OCI-M1 (cell line): Measurements from ENCODE around the gene UTP11.
"Not testable (repeated sequence)": the region's sequence is repeated elsewhere in the genome, so short reads cannot be mapped to it uniquely, and the experiment has no call there.

Experiments
- DNase-seq: peaks from one replicate; lab custom pipeline; 2025; lab: John Stamatoyannopoulos, UW

Gene UTP11, protein sequence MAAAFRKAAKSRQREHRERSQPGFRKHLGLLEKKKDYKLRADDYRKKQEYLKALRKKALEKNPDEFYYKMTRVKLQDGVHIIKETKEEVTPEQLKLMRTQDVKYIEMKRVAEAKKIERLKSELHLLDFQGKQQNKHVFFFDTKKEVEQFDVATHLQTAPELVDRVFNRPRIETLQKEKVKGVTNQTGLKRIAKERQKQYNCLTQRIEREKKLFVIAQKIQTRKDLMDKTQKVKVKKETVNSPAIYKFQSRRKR

DNA sequence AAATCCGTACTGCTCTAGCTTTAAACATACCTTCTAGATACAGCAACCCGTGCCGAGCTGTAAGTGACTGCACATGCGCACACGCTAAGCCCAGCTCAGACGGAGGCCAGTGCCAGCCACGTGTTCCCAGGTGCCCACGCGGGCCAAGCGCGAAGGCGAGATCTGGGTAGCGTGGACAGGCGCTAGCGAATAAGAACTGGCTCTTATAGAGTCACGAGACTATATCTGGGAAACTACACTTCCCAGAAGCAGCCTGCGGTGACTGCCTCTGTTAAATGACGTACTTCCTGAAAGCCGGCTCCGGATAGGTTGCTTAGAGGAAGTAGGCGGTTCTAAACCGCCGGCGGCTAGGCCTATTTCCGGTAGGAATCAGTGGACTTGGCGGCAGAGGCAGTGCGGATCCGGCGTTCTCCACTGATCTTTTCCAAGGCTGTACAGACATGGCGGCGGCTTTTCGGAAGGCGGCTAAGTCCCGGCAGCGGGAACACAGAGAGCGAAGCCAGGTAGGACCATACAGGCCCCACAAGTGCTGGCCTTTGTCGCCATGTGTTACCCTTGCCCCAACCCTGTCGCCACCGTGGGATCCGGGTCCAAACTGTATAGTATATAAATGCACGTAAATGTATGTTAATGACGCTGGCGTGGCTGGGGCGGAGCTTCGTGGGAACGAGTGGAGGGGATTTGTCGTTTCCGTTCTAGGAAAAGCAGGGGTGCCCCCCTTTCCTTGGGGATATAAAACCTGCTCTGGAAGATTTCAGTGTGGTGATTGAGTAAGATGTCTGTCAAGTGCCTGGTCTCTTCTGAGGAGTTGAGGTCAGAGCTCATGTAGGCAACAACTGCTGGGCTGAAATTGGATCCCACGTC lies at the start of gene UTP11:
Gene UTP11, plus strand, starts transcription at position 372 of the 864 bp plus-strand sequence. Its CDS starts 69 bp downstream, at position 441.
- DNase-seq, result peak; percentile 99

DNA sequence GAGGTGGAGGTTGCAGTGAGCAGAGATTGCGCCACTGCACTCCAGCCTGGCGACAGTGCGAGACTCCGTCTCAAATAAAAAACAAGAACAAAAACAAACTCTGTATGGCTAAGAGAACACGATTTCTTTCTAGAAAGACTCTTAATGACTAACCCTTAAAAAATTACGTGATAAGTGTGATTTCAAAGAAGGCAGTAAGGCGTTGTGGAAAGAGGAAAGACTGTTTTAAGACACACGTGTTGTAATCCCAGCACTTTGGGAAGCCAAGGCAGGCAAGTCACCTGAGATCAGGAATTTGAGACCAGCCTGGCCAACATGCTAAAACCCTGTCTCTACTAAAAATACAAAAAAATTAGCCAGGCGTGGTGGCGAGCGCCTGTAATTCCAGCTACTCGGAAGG lies 48.4 kb upstream of the UTP11 start:
- DNase-seq, result not testable (repeated sequence)

DNA sequence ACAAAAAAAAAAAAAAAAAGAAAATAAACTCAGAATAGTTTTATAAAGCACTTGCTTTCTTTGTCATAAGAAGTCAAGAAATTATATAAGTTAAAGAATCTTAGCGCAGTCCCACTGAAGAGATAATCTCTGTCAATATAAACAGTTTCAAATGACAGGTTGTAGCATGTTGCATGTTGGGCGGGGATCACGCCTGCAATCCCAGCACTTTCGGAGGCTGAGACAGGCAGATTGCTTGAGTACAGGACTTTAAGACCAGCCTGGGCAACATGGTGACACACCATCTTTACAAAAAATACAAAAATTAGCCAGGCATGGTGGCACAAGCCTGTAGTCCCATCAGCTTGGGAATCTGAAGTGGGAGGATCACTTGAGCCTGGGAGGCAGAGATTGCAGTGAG lies 47.2 kb upstream of the UTP11 start:
- no peak for DNase-seq

DNA sequence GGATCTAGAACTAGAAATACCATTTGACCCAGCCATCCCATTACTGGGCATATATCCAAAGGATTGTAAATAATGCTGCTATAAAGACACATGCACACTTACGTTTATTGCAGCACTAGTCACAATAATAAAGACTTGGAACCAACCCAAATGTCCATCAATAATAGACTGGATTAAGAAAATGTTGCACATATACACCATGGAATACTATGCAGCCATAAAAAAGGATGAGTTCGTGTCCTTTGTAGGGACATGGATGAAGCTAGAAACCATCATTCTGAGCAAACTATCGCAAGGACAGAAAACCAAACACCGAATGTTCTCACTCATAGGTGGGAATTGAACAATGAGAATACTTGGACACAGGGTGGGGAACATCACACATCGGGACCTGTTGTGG lies 38.9 kb upstream of the UTP11 start:
- not testable (repeated sequence) for DNase-seq

DNA sequence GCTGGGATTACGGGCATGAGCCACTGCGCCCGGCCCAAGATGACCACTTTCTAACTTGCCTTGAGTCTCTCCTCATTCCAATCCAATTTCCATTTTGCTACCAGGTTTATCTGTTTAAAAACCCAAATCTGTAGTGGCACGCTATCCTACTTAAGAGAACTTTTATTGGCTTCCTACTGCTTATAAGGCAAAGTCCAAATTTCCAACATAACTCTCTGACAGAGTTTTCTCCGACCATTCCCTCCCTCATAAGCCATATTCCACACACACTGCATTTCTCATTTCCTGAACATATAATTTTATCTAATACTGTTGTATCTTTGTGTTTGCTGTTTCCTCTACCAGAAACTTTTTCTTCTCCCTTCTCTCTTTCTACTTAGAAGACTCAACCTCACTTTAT lies 38.0 kb upstream of the UTP11 start:
- no peak for DNase-seq

DNA sequence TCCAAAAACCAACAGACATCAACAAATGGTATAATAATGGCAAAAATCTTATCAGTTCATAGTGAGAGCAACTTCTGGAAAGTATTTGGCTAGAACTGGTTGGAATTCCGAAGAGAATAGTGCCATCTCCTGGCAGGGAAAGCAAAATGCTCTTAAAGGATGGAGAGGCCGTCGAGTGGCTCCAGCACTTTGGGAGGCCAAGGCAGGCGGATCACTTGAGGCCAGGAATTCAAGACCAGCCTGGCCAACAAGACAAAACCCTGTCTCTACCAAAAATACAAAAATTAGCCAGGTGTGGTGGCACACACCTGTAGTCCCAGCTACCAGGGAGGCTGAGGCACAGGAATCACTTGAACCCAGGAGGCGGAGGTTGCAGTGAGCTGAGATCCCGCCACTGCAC lies 37.5 kb upstream of the UTP11 start:
- DNase-seq, result peak; percentile 49

DNA sequence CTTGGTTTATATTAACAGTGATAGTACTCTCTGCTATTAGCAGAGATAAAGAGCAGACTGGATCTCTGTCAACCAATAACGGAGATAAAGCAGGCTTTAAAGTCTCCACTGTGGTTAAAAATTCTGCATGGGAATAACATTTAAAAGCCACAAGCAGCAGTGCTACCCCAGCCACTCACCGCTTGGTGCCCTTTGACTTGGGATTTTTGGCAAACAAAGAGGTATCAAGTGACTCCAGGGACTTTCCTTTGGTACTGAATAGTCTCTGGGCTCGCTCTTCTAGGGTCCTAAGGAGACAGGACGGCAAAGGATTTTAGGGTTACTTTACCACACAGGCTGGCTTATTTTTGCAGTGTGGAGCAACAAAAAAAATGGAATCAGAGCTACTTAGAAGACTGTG lies 34.0 kb upstream of the UTP11 start:
- no peak for DNase-seq

DNA sequence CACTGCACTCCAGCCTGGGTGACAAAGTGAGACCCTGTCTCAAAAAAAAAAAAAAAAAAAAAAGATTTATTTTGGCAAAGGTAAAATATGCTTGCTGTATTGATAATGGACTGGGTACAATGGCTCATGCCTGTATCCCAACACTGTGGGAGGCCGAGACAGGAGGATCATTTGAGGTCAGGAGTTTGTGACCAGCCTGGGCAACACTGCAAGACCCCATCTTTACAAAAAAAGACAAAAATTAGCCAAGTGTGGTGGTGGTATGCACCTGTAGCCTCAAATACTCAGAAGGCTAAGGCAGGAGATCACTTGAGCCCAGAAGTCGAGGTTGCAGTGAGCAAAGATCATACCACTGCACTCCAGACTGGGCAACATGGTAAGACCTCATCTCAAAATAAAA lies 29.0 kb upstream of the UTP11 start:
- DNase-seq, result no peak

DNA sequence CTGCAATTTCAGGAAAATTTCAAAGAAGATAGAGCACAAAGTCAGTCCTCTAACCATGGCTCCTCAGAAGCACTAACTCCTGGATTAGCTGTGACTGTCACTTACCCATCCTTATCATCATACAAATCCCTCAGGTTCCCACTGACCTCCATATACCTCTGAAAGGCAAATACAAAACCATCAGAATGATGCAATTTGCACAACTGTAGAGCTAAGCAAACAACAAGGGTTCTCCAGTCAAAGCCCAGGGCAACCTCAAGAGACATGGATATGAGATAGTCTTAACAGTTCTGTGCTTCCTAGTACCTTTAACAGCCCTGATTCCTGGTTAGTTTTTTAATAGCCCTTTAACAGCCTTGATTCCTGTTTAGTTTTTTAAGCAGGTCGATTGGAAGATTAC lies 24.9 kb upstream of the UTP11 start:
- DNase-seq, result no peak

DNA sequence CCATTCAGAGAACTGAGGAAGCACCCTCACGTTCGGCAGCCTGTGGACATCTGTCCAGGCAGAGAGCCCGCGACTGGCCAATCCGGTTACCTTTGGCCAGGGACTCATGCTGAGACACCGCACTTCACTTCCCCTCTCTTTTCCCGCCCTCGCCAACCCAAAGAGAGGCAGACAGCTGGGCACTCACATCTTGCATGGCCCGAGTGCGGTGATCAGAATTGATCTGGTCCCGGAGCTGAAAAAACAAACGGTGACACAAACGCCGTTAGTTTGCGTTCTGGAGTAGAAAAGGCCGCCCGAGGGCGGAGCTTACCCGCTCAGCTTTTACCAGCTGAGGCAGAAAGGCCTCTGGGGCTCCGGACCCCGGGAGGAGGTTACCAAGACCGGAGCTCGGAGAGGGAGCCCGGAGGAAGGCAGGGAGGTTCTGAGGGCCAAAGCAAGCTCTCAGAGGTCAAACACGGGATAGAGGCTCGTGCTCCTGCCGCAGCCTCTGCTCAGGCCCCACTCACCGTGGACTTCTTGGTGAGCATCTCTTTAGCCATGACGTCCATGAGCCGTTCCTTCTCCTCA lies 23.1 kb upstream of the UTP11 start:
- DNase-seq, result no peak

DNA sequence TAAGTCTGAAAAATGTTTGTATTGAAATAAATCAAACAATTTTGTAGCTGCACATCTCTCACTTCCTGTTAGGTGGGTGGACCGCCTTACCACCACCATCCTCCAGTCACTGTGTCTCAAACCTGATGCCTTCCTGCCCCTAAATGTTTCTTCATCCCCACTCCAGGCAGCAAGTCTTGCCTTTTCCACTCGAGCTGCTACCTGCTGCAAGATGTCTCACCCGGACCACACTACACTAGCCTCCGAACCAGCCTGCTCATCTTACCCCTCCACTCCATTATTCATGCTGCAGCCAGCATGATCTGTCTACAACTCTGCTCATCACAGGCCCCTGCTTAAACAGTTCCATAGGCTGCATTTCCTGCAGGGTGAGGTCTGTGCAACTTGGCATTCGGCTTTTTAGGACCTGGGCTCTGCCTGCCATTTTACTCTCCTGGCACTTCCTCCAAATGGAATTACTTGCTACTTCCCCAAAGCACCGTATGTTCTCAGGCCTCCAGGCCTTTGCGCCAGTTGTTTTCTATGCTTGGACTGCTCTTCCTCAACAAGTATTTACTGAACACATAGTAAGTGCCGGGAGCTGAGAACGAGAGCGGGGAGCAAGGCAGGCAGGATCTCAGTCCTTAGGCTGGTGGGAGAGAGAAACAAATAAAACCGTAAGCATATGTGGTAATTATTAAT lies 17.5 kb upstream of the UTP11 start:
- DNase-seq, result no peak

DNA sequence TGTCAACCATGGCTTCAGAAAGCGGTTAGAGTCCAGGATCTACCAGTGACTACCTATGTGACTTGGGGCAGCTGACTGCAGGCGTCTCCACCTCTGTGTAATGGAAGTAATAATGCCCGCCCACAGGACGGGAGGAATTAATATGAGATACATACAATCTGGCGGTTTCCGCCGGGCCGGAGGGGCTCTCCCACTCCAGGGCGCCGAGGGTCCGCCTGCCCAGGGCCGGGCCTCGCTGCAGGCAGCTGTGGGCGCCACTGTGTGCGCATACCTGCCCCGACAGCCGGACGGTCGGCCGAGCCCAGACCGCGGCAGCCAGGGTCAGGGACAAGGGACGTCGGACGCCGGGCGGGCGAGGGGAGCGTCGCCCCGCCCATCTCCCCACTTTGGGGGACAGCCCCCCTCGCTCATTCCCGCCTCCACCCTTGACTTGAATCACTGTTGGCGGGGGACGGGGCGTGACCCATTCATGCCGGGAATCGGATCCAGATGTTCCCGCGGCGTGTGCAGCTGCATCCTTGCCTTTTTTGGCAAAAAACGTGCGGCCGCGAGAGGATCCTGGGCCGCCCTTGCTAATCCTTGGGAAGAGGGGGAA lies 16.7 kb upstream of the UTP11 start:
- no peak for DNase-seq

DNA sequence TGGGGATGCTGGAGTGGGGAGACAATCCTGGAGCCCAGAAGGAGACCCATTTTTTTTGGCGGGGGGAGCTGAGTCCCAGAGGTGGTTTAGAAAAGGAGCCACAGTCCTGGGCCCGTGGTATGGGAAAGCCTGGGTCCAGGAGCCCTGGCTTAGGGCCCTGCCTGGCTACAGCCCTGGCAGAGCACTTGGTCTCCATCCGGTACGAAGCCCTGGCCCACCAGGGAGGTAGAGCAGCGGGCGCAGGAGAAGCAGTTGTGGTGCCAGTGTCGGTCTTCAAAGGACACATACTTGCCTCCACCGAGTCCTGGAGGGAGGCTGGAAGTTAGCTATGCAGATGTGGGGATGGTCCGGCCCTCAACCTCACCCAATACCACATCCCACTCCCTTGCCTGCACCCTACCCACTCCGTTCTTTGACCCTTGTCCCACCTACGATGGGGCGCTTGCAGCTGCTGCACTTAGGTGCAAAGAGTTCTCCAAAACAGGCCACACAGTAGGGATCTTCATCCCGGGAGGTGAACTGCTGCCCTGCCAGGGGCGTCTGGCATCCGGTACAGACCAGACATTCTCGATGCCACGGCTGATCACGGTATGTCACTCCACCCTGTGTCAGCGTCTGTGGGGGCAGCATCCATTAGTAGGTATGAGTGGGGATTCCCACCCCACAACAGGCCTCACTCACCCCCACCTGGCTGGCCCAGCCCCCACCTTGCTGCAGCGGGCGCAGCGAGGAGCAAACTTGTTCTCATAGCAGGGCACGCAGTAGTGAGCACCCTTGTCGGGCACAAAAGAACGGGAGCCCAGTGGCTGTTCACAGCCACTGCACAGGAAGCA lies 15.1 kb upstream of the UTP11 start:
- no peak for DNase-seq

DNA sequence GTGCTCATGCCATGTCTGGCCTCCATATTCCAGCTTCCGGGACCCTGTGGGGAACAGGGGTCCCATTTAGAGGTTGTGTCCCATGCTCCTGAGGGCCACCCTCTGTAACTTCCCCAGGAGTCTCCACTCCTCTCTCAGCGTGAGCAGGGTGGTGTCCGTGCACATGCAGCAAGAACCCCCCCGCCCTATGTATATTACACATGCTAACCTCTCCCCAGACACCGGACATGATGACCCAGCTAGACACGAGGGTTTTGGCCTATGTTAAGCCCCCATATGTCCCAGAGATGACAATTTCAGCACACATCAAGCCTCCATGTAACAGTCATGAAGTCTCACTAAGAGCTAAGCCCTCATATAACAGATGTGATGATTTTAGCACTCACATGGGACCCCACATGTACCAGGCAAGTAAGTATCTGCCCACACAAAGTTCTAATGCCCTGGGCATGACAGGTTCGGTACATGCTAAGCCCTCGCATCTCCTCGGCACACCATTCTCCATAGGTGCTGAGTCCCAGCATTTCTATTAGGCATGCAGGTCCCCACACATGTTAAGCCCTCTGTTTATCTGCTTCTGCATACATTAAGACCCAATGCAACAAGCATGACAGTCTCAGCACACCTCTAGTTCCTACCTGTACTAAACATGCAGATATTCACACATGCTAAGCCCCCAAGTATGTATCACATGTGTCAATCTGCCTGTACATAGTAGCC lies 14.3 kb upstream of the UTP11 start:
- no peak for DNase-seq

DNA sequence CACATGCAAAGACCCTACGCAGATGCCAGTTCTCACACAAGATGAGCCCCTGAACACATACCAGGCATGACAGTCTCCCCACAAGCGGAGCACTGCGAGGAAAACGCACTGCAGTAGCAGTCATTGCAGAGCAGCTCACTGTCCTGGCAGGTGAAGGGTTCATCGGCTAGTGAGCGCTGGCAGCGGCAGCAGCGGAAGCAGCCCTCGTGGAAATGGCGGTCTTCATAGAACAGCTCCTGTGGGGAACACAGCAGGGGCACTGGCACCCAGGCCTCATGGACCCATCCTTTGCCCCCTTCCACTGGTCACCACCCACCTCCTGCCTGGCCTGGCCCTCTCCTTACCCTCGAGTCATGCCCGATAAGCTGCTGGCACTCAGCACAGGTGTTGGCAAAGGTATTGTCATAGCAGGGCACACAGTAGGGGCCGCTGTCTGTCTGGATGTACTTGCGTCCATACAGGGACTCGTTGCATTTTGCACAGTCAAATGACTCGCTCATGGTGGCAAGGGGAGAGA lies 13.6 kb upstream of the UTP11 start:
- DNase-seq, result no peak

DNA sequence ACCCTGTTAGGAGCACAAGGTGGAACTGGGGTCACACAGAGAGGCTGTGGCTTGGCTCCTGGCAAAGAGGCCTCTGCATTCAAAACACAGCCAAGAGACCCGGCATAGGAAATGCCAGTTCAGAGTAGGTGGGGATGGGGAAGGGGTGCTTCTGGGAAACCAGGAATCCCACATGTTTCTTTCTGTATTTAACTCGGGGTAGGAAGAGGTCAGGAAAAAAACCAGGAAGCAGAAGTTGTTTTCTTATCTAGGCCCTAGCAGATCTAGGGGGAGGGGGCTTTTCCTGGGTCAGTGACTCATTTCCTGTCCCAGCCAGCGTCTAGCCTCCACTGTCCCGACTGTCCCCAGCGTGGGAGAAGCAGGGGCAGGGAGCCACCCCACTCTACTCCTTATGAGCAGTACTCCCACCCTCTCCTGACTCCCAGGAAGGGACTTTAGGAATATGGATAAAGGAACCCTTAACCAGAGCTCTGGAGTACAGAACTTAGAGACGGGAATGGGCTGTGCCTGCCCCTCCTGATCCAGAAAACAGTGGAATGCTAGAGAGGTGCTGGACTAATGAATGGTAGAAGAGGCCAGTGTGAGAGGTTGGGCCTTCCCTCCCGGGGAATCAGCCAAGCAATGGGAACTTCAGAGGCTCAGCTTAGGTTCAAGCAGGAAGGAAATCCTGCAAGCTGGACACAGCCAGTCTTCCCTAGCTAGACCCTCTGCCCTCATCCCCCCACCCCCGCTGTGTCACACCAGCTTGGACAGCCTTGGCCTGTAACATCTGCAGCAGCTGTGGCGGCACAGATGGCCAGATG lies 12.9 kb upstream of the UTP11 start:
- peak; percentile 93 for DNase-seq

DNA sequence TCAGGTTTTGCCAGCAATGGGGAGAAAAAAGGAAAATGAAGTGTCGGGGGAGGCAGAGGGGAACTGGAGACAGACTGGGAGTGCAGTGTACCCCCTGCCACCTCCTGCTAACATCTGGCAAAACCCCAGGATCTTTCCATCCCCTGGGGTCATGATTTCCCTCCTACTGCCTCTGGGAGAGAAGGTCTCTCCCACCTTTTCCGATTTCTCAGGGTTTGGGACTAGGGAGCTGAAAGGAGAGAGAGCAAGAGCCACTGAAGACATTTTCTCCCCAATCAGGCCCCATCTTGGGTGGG lies 12.4 kb upstream of the UTP11 start:
- DNase-seq, result no peak

DNA sequence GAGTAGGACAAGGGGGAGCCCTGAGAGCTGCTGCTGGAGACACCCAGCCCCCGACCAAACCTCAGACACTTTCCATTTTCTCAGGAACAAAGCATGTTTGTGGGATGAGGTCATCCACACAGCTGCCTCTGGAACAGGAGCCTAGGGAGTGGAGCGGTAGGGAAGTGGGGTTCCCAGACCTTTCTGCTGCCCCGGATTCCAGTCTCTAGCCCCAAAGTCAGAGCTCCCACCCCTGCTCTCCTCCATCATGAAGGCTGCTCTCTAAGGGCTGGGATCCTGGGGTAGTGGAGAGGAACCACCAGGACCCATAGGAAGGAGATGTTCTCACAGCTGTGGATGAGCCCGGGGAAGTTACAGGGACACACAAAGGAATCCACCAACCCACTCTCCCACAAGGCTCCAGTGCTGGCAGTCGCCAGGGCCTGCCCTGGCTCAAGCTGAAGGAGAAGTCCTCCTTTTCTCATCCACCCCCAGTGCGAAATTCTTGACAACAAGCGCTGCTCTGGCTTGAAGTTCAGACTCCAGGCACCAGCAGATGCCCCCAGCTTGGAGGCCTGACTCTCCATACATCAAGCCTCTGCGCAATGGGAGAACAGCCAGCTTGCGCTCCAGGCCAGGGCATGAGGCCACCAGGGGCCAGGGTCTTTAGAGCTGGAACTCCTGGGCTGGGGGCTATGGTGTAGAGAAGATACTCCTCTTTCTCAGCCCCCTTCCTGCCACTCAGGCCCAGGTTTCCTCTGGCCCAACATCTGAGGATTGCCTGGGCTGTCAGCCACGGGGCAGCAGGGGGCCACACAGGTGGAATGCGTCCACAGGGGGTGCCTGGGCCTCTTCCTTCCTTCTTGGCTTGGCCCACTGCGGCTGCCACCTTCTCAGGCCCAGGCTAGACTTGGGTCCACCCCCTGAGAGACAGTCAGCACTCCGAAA lies 11.7 kb upstream of the UTP11 start:
- peak; percentile 44 for DNase-seq
